Bronchus fibroblast of lung (primary cell): ENCODE data around the gene ALKBH7. TPM values are rescaled to one million over a fixed set of nuclear protein-coding genes. Genes with fewer than 3 reads are reported as not detected.

Source experiments
- total RNA-seq: library from RNA; depleted of rRNA; stranded (reverse); fragments of >200 nt; gene quantifications from 2 replicates; pipeline ENCODE4 v1.2.3, GENCODE V29; 2015

ALKBH7 gene
- 67.5 and 68.1 TPM in 2 replicates for total RNA-seq

GRCh38 chr19:6372594-6373095 is at the start of gene ALKBH7:
Gene ALKBH7 (plus strand): TSS chr19:6372794. CDS start chr19:6372821, 27 bp downstream.

GRCh38 chr19:6333439-6333838 is 39.2 kb upstream of the ALKBH7 start, which contains the start of gene ACER1:
Gene ACER1 (minus strand): TSS chr19:6333612. CDS start chr19:6333551, 61 bp downstream.

DNA sequence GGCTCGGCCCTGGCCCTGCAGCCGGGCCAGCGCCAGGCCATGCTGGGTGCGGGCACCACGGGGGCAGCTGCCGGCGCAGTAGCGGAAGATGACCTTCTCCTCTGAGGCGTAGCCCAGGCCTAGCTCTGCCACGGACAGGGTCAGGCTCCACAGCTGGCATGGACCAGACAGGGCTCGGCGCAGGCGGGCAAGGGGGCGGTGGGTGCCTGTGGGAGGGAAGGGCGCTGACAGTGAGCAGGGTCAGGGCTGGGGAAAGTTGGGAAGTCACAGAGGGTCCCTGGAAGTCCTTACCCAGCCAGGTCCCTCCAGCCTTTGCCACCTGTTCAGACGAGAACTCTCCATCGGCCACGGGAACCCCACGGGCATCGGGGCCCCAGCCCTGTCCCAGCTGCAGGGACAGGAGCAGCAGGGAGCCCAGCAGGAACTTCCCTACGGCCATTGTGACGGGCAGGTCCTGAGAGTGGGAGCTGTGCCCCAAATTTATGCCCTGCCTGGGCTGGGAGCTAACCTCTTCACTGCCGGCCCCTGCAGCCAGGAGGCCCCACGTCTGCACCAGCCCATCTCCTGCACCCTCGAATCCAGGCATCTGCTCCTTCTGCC is 2.9 kb downstream of the ALKBH7 start, which contains the start of gene PSPN:
PSPN (minus strand) TSS at position 523 of the 600 bp plus-strand sequence; CDS start at position 439, 84 bp downstream.

DNA sequence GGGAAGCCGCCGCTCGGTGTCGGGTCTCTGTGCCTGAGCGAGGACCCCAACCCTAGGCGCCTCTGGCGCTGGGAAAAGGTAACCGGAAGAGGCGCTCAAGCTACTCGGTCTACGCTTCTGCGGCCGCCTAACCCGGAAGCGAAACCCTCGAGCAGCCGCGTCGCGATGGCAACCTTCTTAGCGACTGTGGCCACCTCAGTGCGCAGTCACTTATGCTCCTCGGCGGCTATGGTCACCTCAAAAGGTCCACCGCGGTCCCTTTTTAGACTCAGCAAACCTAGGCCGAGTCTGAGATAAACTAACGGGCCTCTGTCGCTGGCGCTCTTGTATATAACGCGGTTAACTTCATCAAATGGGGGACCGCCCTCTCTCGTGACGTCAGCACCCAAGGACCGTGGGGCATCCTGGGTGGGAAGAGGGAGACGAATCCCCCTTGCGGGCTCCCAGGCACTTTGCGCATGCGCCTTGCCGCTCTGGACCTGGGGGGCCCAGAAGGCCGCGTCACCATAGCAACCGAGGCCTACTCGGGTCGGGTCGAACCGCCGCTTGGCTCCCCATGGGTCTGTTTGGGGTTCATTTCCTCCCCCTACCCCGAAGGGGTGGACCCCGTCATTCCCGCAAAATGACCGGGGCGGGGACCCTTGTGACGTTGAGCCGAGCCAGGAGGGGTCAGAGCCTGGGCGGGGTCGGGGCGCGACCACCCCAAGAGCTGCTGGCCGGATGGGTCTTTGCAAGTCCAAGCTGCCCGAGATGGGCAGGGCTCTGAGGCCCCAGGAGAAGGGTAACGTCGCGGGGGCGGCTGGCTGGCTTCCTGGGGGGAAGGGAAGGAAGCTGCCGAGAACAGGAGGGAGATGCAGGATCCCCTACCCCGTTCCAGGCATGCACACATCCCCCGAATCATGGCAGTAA is 20.7 kb downstream of the ALKBH7 start, which contains the start of gene GTF2F1:
GTF2F1 (minus strand) TSS at position 91 of the 909 bp plus-strand sequence. CDS start 169 bp downstream, outside the sequence.

DNA sequence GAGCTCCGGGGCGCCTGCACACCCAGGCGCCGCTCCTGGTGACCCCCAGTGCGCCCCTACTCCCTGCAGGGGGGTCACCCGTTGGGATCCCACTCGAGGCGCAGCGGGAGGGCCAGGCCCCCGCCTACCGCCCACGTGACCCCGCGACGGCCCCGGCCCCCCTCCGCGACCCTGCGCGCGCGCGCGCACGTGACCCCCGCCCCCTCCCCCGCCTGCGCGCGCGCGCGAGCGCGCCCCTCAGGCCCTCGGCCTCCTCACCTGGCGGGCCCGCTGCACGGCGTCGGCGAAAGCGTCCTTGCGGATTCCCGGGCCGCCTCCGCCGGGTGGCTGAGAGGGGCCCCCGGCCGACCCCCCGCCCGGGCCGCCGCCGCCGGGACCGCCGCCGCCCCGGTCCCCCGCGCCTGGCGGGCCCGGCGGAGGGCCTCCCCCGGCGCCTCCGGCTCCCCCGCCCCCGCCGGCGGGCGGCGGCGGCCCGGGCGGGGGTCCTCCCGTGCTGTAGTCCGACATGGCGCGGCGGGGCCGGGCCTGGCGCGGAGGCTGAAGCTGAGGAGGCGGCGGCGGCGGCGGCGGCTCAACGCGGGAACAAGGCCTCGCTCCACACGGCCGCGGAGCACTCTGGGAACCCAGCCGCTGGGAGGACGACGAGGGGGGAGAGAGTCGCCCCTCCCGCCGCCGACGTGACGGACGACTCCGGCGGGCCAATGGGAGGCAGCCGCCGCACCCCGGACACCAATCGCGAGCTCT is 51.8 kb downstream of the ALKBH7 start, which contains the start of gene KHSRP:
KHSRP (minus strand) TSS at position 617 of the 744 bp plus-strand sequence; CDS start at position 507, 110 bp downstream.

Other genes with a start within 250 kb of the ALKBH7 start
- gene ACSBG2, start 237.1 kb upstream of the ALKBH7 start, total RNA-seq = not detected in 2 replicates
- 21.4 and 23.0 TPM in 2 replicates for gene MLLT1, start 92.8 kb upstream of the ALKBH7 start, total RNA-seq
- gene ACER1, start 39.2 kb upstream of the ALKBH7 start, total RNA-seq = 0.15 TPM in 1 of 2 replicates, not detected in the other
- gene CLPP, start 11.3 kb upstream of the ALKBH7 start, total RNA-seq = 248 and 253 TPM in 2 replicates
- gene PSPN, start 3.1 kb downstream of the ALKBH7 start, total RNA-seq = 0.45 and 0.84 TPM in 2 replicates
- gene GTF2F1, start 20.4 kb downstream of the ALKBH7 start, total RNA-seq = 35.7 and 44.4 TPM in 2 replicates
- 188 and 200 TPM in 2 replicates for gene KHSRP, start 52.0 kb downstream of the ALKBH7 start, total RNA-seq
- gene SLC25A41, start 61.0 kb downstream of the ALKBH7 start, total RNA-seq = not detected in 2 replicates
- gene SLC25A23, start 87.0 kb downstream of the ALKBH7 start, total RNA-seq = 25.1 and 31.4 TPM in 2 replicates
- gene CRB3, start 91.5 kb downstream of the ALKBH7 start, total RNA-seq = not detected in 2 replicates
- not detected in 2 replicates for gene DENND1C, start 109.0 kb downstream of the ALKBH7 start, total RNA-seq
- not detected in 2 replicates for gene TUBB4A, start 129.5 kb downstream of the ALKBH7 start, total RNA-seq
- gene TNFSF9, start 158.2 kb downstream of the ALKBH7 start, total RNA-seq = 0.67 and 0.74 TPM in 2 replicates
- not detected in 2 replicates for gene CD70, start 218.4 kb downstream of the ALKBH7 start, total RNA-seq